ENCODE results near the gene FHAD1. TPM values are rescaled to one million over a fixed set of nuclear protein-coding genes. Genes with fewer than 3 reads are reported as not detected.

Gene FHAD1
- total RNA-seq (not detected in 2 replicates), polyA plus RNA-seq (0.03 TPM in 1 of 2 replicates, not detected in the other), polyA minus RNA-seq (not detected in 2 replicates)
- 0.07 TPM for total RNA-seq (2013)

DNA sequence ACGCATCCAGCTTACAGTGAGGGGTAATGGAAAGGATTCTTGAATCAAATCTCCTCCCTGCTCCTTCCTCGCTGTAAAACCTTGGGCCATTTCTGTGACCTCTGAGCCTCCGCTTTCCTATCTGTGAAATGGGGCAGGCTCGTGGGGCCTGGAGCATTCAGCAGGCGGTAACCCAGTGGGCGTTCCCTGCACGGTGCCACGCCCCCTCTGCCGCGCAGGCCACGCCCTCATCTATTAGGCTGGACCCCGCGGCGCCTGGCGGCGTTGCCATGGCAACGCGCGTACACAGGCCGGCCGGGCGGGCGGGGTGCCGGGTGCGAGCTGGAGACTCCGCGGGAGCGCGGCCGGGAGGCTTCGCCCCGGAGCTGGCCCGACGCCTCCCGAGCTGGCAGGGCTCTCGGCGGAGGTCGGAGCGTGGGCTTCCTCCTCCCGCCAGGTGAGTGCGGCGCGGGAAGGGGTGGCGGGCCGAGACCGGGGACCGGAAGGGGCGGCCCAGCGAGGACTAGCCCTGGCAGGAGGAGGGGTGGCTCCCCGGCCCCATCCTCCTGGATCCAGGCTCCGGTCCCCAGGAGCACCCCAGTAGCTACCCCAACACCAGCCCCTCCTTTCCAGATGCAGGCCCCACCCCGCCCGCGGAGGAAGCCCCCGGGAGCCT, at the start of gene FHAD1:
Gene FHAD1 (plus strand): TSS at position 264 of the 655 bp plus-strand sequence. CDS start 4,562 bp downstream, outside the sequence.
- H3K27me3 ChIP-seq (replicated peaks in 1 of 4; ENCODE audit: control extremely low read depth in 1 of 4, control insufficient read depth in 3 of 4, insufficient read depth in 4 of 4, low read length in 3 of 4): peaks cover 0 to 37% (median 27%) of the 10 kb centered on the region in 4 experiments
- H3K27ac Mint-ChIP-seq: no peak within 1 kb of the TSS
- no peaks in the 10 kb centered on the region for H3K36me3 ChIP-seq (replicated peaks in 1 of 2; ENCODE audit: control extremely low read depth in 1 of 2, control insufficient read depth in 1 of 2, extremely low read depth in 1 of 2, insufficient read depth in 2 of 2, low read length in 1 of 2)
- DNase-seq (peak; percentile 47), ATAC-seq (ENCODE audit: low read depth) (no peak)
- no peak within 1 kb of the TSS for H3K9ac ChIP-seq (ENCODE audit: low read length)
- H3K4me1 Mint-ChIP-seq: peaks cover 6% of the 10 kb centered on the region
- H3K4me1 ChIP-seq (ENCODE audit: control insufficient read depth in 2 of 2, insufficient read depth in 2 of 2, low read length in 2 of 2): peaks cover 7% of the 10 kb centered on the region in 2 donors
- H3K27ac ChIP-seq (ENCODE audit: low read length in 2 of 2): no peak within 1 kb of the TSS
- H3K9me3 Mint-ChIP-seq (ENCODE audit: insufficient read depth): no peaks in the 10 kb centered on the region
- ChIA-PET POLR2A (no interaction called here), CTCF (no interaction called here)
- TF ChIP-seq EZH2 (IDR thresholded peaks at IDR 0.05; ENCODE audit: borderline replicate concordance, insufficient read depth, low read depth, low read length, poor library complexity, severe bottlenecking): no peak
- TF ChIP-seq, protein P1, sequence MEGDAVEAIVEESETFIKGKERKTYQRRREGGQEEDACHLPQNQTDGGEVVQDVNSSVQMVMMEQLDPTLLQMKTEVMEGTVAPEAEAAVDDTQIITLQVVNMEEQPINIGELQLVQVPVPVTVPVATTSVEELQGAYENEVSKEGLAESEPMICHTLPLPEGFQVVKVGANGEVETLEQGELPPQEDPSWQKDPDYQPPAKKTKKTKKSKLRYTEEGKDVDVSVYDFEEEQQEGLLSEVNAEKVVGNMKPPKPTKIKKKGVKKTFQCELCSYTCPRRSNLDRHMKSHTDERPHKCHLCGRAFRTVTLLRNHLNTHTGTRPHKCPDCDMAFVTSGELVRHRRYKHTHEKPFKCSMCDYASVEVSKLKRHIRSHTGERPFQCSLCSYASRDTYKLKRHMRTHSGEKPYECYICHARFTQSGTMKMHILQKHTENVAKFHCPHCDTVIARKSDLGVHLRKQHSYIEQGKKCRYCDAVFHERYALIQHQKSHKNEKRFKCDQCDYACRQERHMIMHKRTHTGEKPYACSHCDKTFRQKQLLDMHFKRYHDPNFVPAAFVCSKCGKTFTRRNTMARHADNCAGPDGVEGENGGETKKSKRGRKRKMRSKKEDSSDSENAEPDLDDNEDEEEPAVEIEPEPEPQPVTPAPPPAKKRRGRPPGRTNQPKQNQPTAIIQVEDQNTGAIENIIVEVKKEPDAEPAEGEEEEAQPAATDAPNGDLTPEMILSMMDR (IDR thresholded peaks at IDR 0.05): no peak
- H3K4me2 ChIP-seq (replicated peaks; ENCODE audit: low read depth, low read length, poor library complexity, severe bottlenecking): peak within 1 kb of the TSS; percentile 60
- H3K79me2 ChIP-seq (ENCODE audit: control insufficient read depth, insufficient read depth, low read length): no peaks in the 10 kb centered on the region
- H2AFZ ChIP-seq (ENCODE audit: insufficient read depth, low read depth, low read length, poor library complexity, severe bottlenecking): no peak within 1 kb of the TSS
- H3K4me3 Mint-ChIP-seq: peak within 1 kb of the TSS; percentile 66
- peaks cover 63% of the 10 kb centered on the region for H3K27me3 Mint-ChIP-seq
- intact Hi-C loops (cut with micrococcal nuclease): no loop called here
- peaks cover 0 to 27% (median 0%) of the 10 kb centered on the region in 3 donors for H3K9me3 ChIP-seq (ENCODE audit: control extremely low read depth in 1 of 3, control insufficient read depth in 2 of 3, insufficient read depth in 1 of 3, low read length in 2 of 3)
- 7% methylated on average over 50 of the region's 55 CpGs for WGBS (ENCODE audit: insufficient coverage)
- no peaks in the 10 kb centered on the region for H4K20me1 ChIP-seq (ENCODE audit: control insufficient read depth, insufficient read depth, low read length, poor library complexity, severe bottlenecking)
- H3K4me3 ChIP-seq (ENCODE audit: control extremely low read depth in 1 of 5, extremely low read depth in 1 of 5, insufficient read depth in 1 of 5, low read depth in 2 of 5, low read length in 4 of 5): no peak within 1 kb of the TSS
